ENCODE results near the gene CDC73. TPM values are rescaled to one million over a fixed set of nuclear protein-coding genes. Genes with fewer than 3 reads are reported as not detected.
A peak's percentile ranks its signal among the peaks of the same experiment; 100 is the strongest.

CDC73 gene
- total and polyA plus RNA-seq, 2 of the 13 experiments (the other 11 are each of a cell fraction or from before 2014, with no cell fraction given), result 20.2 to 26.3 TPM

- POLR2A ChIA-PET, result no interaction called here
- WGBS (ENCODE audit: low lambda C conversion rate), result 82% methylated on average over 1 of the region's 1 CpG
- Histone ChIP-seq H3K36me3 (replicated peaks in 1 of 2; ENCODE audit: control insufficient read depth in 1 of 2, insufficient read depth in 2 of 2, low read length in 2 of 2) (no peaks in the 10 kb centered on the region), H3K4me1 (ENCODE audit: insufficient read depth, low read length) (0 out of 2 replicates have a peak, but pooled peaks cover 7% of the 10 kb centered on the region), H2AFZ (ENCODE audit: low read length) (no peak overlapping the region), H3K27ac (ENCODE audit: extremely low read length, insufficient read depth, low read length) (no peak overlapping the region), H3K4me2 (ENCODE audit: low read depth, low read length) (no peak overlapping the region), H3K79me2 (ENCODE audit: insufficient read depth, low read length) (no peaks in the 10 kb centered on the region), H3K27me3 (ENCODE audit: control insufficient read depth in 1 of 2, insufficient read depth in 2 of 2, low read length in 2 of 2) (no peaks in the 10 kb centered on the region), H3K9me3 (ENCODE audit: low read length) (no peaks in the 10 kb centered on the region), H4K20me1 (ENCODE audit: insufficient read depth, low read length) (no peaks in the 10 kb centered on the region), H3K4me3 (replicated peaks in 1 of 3; ENCODE audit: insufficient read depth in 1 of 3, low read depth in 2 of 3, low read length in 3 of 3) (no peak overlapping the region), H3K9ac (ENCODE audit: insufficient read depth, low read depth, low read length) (no peak overlapping the region)
- TF ChIP-seq CSRNP2 (CRISPR knock-in tag; conservative IDR thresholded peaks at IDR 0.05; ENCODE audit: low read depth) (no peak), BRF2 (CRISPR knock-in tag; IDR thresholded peaks at IDR 0.05) (no peak), ZFY (CRISPR knock-in tag; IDR thresholded peaks at IDR 0.05) (no peak), JARID2 (CRISPR knock-in tag; IDR thresholded peaks at IDR 0.05; ENCODE audit: insufficient replicate concordance) (no peak)
- CTCF ChIA-PET (ENCODE audit: low intra/inter-chr PET ratio, low total read pairs), result no interaction called here
- DNase-seq (ENCODE audit: low spot score) (no peak), ATAC-seq (no peak), FAIRE-seq (no peak)
- no TSS peak for BruUV-seq (replicated peaks)
- intact Hi-C loops (cut with micrococcal nuclease; ENCODE audit: unreplicated experiment) (no loop called here), in situ Hi-C loops (cut with HindIII; ENCODE audit: extremely low pct_ligation_motif_present, low pct_unique_long_range_greater_than_20kb) (no loop called here)
These were observed 160.1 kb downstream of the CDC73 start for GRCh38 chr1:193281894-193282293.

GRCh38 chr1:193283016-193283415, 161.2 kb downstream of the CDC73 start:
- Histone ChIP-seq H3K27ac (ENCODE audit: extremely low read length, insufficient read depth, low read length) (no peak overlapping the region), H3K36me3 (replicated peaks in 1 of 2; ENCODE audit: control insufficient read depth in 1 of 2, insufficient read depth in 2 of 2, low read length in 2 of 2) (no peaks in the 10 kb centered on the region), H2AFZ (ENCODE audit: low read length) (no peak overlapping the region), H3K4me3 (replicated peaks in 1 of 3; ENCODE audit: insufficient read depth in 1 of 3, low read depth in 2 of 3, low read length in 3 of 3) (no peak overlapping the region), H3K4me1 (ENCODE audit: insufficient read depth, low read length) (0 out of 2 replicates have a peak, but pooled peaks cover 7% of the 10 kb centered on the region), H4K20me1 (ENCODE audit: insufficient read depth, low read length) (no peaks in the 10 kb centered on the region), H3K79me2 (ENCODE audit: insufficient read depth, low read length) (no peaks in the 10 kb centered on the region), H3K9me3 (ENCODE audit: low read length) (no peaks in the 10 kb centered on the region), H3K4me2 (ENCODE audit: low read depth, low read length) (no peak overlapping the region), H3K9ac (ENCODE audit: insufficient read depth, low read depth, low read length) (no peak overlapping the region), H3K27me3 (ENCODE audit: control insufficient read depth in 1 of 2, insufficient read depth in 2 of 2, low read length in 2 of 2) (no peaks in the 10 kb centered on the region)
- FAIRE-seq (no peak), DNase-seq (ENCODE audit: low spot score) (no peak), ATAC-seq (peak; percentile 39)
- intact Hi-C loops (cut with micrococcal nuclease; ENCODE audit: unreplicated experiment), result no loop called here
- CTCF ChIA-PET (ENCODE audit: low intra/inter-chr PET ratio, low total read pairs), result no interaction called here
- BruUV-seq (replicated peaks), result no TSS peak
- in situ Hi-C loops (cut with HindIII; ENCODE audit: extremely low pct_ligation_motif_present, low pct_unique_long_range_greater_than_20kb), result no loop called here
- POLR2A ChIA-PET, result no interaction called here
- WGBS (ENCODE audit: low lambda C conversion rate), result 30% methylated on average over 1 of the region's 1 CpG
- TF ChIP-seq ELK4 (CRISPR knock-in tag; IDR thresholded peaks at IDR 0.05; ENCODE audit: borderline replicate concordance) (no peak), MYPOP (CRISPR knock-in tag; IDR thresholded peaks at IDR 0.05) (no peak), PHF20 (CRISPR knock-in tag; IDR thresholded peaks at IDR 0.05) (no peak), ZNF737 (CRISPR knock-in tag; IDR thresholded peaks at IDR 0.05; ENCODE audit: borderline replicate concordance) (no peak)

All from HepG2 (cell line).